ENCODE data around the gene FNDC11.

DNA sequence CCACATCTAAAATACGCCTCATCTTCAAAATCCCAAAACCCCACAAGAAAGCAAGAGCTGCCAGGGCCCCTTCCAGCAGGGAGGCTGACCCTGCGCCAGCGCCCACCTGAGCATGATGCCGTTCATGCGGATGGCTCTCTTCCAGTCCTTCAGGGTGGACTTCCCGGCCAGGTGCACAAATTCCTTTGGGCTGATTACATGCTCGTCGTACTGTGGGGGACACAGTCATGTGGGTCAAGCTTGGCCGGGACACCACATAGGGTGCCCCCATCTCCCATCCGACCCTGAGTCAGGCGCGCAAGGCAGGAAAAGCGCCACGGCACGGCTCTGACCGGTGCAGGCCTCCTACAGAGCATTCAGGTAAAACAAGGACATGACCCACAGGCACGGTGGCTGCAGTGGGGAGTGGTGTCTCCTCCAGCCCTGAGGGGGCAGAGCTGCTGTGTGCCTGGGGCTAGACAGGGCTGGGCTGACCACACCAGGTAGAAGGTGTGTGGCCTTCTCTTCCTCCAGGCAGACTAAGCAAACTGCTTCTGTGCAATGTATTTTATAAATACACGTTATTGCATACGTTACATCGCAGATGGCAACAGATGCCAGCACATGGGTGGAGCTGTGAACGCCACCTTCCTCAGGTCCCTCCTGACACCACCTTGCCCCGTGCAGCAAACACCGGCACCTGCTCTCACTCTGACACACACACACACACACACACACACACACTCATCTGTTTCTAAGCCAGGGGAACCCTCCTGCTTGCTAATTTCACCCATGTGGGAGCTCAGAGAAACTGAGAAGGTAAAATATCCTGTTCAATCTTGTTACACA lies 43.9 kb downstream of the FNDC11 start:
- no peak for TF ChIP-seq EZH2 (IDR thresholded peaks at IDR 0.05; ENCODE audit: borderline replicate concordance, low read depth, low read length, severe bottlenecking)
- TF ChIP-seq, protein P1, sequence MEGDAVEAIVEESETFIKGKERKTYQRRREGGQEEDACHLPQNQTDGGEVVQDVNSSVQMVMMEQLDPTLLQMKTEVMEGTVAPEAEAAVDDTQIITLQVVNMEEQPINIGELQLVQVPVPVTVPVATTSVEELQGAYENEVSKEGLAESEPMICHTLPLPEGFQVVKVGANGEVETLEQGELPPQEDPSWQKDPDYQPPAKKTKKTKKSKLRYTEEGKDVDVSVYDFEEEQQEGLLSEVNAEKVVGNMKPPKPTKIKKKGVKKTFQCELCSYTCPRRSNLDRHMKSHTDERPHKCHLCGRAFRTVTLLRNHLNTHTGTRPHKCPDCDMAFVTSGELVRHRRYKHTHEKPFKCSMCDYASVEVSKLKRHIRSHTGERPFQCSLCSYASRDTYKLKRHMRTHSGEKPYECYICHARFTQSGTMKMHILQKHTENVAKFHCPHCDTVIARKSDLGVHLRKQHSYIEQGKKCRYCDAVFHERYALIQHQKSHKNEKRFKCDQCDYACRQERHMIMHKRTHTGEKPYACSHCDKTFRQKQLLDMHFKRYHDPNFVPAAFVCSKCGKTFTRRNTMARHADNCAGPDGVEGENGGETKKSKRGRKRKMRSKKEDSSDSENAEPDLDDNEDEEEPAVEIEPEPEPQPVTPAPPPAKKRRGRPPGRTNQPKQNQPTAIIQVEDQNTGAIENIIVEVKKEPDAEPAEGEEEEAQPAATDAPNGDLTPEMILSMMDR (IDR thresholded peaks at IDR 0.05; ENCODE audit: extremely low read depth in 1 of 2, insufficient read depth in 1 of 2, low read depth in 1 of 2, low read length in 2 of 2), result no peak
- no peak for TF ChIP-seq POLR2A (IDR thresholded peaks at IDR 0.05; ENCODE audit: low read depth, low read length)
- no peak for TF ChIP-seq MYC (IDR thresholded peaks at IDR 0.05; ENCODE audit: low read depth, low read length)
- no peak for TF ChIP-seq POLR2AphosphoS5 (IDR thresholded peaks at IDR 0.05; ENCODE audit: insufficient read depth, low read depth, low read length)

Data from endothelial cell of umbilical vein (primary cell).